Nucleus accumbens (tissue), 56 donors: ENCODE results near the gene BLOC1S4.
"Not testable (repeated sequence)": the region's sequence is repeated elsewhere in the genome, so short reads cannot be mapped to it uniquely, and the experiment has no call there.

ENCODE experiments used
- DNase-seq, 56 donors: peaks; one replicate each; lab custom pipeline; 2025; lab: John Stamatoyannopoulos, UW

The BLOC1S4 gene, protein sequence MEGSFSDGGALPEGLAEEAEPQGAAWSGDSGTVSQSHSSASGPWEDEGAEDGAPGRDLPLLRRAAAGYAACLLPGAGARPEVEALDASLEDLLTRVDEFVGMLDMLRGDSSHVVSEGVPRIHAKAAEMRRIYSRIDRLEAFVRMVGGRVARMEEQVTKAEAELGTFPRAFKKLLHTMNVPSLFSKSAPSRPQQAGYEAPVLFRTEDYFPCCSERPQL

DNA sequence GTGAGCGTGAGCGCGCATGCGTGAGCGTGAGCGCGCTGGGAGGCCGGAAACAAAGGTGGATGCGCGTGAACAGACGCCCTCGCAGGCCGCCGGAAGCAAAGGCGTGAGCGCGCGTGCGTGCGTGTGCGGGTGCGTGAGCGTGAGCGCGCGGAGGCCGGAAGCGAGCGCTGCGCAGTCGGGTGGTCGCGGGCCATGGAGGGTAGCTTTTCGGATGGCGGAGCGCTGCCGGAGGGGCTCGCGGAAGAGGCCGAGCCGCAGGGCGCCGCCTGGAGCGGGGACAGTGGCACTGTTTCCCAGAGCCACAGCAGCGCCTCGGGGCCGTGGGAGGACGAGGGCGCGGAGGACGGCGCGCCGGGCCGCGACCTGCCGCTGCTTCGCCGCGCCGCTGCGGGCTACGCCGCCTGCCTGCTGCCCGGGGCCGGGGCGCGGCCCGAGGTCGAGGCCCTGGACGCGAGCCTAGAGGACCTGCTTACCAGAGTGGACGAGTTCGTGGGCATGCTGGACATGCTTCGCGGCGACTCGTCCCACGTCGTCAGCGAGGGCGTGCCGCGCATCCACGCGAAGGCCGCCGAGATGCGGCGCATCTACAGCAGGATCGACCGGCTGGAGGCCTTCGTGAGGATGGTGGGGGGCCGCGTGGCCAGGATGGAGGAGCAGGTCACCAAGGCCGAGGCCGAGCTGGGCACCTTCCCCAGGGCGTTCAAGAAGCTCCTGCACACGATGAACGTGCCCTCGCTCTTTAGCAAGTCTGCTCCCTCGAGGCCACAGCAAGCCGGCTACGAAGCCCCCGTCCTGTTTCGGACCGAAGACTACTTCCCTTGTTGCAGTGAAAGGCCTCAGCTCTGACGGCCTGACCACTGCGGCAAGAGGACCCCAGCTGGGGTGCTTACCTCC, at the start of gene BLOC1S4:
TSS of gene BLOC1S4 (plus strand) at position 157 of the 894 bp plus-strand sequence. CDS start at position 193, 36 bp downstream.
- peak in 54 of 56 donors; percentile 42 to 91 (median 80) for DNase-seq

DNA sequence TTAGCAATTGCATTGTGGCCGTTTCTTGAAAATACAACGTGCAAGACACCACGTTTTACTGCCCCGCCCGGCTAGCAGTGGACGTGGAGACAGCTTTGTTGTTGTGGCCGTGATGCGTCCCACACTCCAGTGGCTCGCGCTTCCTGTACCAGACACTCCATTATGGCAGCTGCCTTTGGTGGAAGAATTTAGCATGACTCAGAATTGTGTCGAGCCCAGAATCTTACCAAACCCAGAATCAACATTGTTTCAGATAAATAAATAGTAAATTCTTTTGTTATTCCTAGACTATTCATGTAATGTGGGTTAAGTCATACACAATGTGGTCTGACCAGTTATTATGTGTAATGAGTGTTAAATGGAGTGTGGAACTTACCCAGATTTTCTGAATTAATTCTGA, 47.6 kb upstream of the BLOC1S4 start:
- no peak for DNase-seq

DNA sequence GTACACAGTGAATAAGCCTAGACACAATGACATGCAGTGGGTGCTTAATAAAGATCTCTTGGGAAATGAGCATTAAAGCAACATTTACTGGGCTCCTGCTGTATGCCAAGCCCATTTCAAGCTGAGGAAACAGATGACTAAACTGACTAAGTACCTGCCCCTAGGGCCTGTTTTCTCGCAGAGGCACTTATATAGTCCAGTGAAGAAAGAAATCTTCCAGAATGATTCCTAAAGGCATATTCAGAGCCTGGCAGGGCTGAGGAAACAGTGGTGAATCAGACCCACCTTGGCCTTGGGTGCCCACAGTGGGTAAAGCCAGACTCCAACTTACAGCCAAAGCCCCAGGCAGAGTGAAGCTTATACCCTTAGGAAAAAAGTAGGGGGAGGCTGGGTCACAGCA, 44.3 kb upstream of the BLOC1S4 start:
- DNase-seq = no peak

DNA sequence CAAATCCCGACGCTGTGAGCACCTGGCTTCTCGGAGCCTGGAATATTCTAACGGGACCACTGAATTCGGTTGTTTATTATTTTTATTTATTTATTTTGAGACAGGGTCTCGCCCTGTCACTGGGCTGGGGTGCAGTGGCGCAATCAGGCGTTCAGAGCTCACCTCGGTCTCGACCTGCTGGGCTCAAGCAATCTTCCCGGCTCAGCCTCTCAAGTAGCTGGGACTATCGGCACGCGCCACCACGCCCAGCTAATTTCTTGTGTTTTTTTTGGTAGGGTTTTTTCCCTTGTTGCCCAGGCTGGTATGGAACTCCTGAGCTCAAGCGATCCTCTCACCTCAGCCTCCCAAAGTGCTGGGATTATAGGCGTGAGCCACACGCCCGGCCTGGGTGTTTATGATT, 43.8 kb upstream of the BLOC1S4 start:
- no peak for DNase-seq

DNA sequence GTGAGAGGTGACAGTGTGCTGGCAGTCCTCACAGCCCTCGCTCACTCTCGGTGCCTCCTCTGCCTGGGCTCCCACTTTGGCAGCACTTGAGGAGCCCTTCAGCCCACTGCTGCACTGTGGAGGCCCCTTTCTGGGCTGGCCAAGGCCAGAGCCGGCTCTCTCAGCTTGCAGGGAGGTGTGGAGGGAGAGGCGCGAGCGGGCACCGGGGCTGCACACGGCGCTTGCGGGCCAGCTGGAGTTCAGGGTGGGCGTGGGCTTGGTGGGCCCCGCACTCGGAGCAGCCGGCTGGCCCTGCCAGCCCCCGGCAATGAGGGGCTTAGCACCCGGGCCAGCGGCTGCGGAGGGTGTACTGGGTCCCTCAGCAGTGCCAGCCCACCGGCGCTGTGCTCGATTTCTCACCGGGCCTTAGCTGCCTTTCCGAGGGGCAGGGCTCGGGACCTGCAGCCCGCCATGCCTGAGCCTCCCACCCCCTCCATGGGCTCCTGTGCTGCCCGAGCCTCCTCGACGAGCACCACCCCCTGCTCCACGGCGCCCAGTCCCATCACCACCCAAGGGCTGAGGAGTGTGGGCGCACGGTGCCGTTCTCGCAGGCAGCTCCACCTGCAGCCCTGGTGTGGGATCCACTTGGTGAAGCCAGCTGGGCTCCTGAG, 43.3 kb upstream of the BLOC1S4 start:
- not testable (repeated sequence) for DNase-seq

DNA sequence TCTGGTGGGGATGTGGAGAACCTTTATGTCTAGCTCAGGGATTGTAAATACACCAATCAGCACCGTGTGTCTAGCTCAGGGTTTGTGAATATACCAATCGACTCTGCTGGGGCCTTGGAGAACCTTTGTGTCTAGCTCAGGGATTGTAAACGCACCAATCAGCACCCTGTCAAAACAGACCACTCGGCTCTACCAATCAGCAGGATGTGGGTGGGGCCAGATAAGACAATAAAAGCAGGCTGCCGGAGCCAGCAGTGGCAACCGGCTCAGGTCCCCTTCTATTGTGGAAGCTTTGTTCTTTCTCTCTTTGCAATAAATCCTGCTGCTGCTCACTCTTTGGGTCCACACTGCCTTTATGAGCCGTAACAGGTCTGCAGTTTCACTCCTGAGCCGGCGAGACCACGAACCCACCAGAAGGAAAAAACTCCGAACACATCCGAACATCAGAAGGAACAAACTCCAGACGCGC, 42.7 kb upstream of the BLOC1S4 start:
- peak in 17 of 56 donors; percentile 15 to 66 (median 44) for DNase-seq

DNA sequence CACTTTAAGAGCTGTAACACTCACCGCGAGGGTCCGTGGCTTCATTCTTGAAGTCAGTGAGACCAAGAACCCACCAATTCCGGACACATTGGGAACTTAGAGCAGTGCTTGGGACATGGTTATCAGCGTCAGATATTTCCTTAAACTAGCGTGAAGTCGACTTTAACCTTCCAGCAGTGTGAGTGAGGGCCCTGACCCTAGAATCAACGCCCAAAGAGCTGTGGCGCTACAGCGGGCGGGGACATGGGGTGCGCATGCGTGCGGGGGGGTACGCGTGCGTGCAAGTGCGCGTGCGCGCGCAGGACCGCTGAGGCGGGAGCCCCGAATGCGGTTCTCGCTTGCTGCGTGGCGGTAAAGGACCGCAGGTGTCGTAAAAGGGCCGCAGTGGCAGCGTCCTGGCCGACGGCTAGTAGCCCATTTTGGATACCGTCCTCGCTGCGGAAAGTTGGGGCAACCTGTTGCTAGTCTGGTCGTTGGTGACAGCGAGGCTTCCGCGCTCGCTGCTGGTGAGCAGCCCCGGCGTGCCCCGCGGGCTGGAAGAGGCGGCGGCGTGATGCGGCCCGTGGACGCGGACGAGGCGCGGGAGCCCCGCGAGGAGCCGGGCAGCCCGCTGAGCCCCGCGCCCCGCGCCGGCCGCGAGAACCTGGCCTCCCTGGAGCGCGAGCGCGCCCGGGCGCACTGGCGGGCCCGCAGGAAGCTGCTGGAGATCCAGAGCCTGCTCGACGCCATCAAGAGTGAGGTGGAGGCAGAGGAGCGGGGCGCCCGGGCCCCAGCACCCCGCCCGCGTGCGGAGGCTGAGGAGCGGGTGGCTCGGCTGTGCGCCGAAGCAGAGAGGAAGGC, 42.1 kb upstream of the BLOC1S4 start:
- DNase-seq = peak; percentile 45 to 95 (median 89)

DNA sequence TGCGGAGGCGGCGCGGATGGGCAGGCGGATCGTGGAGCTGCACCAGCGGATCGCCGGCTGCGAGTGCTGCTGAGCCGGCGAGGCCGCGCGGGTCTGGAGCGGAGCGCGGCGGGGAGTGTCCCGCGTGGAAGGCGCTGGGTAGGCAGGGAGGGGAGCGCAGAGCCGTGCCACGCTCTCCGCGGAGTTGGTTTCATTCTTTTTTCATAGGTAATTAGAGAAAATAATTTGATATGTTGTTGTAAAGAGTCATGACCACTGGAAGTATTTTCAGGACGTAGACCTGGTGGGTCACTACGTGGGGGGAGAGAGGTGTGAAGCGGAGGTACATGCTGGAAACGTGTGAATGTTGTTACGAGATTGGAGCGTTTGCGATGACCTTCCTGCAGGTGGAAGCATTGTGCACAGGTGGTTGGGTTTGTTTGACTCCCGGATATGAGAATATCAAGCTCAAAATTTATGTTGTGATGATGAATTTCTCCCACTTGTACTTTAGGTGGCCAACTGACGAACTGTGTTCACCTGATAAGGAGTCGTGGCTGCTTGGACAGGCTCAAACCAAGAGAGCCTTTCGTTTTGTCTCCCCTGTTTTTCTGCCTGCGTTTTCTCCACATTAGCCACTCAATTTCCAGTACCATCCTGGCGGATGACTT, 41.3 kb upstream of the BLOC1S4 start:
- DNase-seq = peak in 10 of 56 donors; percentile 5 to 43 (median 29)

DNA sequence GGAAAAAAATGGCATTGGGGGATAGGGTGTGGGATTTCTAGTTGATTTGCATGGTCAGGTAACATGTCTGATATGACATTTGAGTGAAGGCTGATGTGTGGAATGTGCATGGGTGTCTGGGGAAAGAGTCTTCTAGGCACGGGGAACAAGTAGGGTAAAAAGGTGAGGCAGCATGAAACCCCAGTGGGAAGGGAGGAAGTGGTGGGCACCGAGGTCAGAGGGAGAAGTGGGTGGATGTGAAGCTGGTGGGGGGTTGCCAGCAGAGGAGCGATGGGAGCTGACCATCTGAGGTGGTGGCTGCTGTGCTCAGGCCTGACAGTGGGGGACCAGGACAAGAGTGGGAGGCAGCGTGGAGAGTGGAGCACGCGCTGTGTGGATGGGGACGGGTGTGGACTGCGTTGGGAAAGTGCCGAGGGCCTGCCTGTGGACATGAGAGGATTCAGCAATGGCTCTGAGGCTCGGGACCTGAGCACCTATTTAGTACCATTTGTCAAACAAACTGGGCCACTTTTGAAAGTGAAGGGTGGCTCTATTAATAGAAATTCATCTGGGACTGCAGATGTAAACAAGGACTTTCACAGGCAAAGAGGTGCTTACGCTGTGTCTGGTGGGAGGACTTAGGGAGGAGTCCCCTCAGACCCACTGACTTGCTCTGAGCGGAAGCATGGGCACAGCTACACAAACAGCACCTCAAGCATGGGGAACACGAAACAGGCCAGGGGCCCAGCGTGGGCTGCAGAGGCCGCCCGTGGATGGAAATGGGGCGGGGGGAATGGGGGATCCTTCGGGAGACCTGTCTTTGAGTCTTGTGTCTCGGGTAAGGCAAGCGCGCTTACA, 39.0 kb upstream of the BLOC1S4 start:
- DNase-seq = no peak

DNA sequence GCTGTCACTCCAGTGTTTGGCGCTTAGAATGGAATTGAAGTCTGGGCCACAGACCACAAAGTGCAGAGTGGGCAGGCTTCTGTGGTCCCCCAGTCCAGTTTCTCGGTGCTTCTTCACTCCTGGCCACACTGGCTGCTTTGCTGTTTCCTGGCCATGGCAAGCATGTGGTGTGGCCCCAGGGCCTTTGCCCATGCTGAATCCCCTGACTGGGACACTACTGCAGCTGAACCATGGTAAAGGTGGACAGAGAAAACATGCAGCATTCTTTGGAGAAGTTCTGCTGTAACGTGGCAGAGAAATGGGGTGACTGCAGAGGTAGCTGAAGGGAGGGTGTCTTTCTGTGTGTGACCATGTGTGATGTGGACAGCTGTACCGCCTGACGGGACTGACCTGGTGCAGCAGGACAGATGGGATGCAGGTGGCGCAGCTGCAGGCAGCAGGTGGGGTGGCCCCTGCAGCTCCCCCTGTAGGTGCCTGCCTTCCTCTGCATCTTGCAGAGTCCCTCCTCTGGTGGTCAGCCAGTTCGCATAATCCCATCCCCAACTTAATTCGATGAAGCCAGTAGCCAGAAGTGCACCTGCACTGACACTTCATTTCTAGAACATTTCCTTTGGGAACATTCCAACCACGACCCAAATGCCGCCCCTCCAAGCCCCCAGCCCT, 35.5 kb upstream of the BLOC1S4 start:
- no peak for DNase-seq

DNA sequence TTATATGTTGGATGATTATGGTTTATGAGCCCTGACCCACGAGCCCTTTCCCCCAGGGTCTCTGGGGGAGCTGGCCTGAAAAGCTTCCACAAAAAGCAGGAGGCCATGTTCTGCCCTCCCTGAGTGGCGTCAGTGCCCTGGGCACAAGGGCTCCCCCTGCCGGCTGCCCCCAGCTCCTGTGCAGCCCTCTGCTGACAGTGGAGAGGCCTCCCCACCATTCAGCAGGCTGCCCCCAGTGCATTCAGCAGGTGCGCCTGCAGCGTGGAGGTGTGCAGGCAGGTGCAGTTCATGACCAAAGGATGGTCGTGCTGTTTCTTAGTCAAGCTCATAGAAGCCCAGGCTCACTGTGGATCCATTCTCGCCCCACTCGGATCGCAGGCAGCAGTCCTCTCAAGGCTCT, 34.8 kb upstream of the BLOC1S4 start:
- DNase-seq = no peak

DNA sequence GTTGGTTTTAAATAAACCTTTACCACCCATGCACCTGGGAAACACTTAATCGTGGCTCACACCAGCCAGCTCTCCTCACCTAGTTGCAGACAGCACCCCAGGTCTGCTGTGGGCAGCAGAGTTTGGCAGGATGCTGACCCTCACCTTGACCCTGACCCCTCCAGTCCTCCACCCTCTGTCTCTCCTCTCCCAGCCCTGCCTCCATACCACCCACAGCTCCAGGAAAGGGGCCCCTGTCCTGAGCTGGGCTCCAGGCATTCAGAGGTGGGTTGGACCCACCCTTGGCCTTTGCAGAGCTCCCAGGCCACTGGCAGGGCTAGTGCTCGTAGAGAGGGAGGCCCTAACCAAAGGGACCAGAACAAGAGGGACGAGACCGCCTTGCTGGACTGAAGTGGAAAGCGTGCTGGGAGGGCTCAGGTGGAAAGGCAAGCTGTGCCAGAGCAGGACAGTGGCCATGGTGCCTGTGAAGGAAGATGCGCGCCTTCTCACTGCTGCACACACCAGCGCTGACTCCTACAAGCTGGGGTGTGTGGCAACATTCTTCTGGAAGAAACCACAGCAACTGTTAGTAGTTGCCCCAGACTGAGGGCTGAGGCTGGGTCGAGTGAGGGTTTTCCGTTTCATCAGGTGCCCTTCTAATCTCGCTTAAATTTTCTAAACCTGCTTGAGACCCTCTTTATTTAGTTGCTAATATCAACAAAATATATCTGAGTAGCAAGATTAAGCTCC, 32.9 kb upstream of the BLOC1S4 start:
- no peak for DNase-seq

DNA sequence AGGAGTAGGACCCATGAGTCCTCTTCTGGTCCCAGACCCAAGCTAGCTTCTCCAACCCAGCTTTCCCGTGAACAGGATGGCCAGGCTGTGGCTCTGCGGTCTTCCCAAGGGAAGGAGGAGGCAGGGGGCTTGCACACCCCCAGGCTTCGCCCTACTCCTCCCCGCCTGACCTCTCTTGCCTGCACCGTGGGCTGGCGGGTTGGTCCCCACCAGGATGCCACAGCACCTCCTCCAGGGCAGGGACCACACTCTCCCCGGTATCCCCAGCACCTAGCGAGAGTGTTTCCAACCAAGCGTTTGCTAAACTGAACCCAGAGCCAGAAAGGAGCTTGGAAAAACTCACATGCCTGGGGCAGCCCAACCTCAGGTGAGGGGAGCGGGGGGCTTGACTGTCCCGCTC, 31.3 kb upstream of the BLOC1S4 start:
- DNase-seq = no peak

DNA sequence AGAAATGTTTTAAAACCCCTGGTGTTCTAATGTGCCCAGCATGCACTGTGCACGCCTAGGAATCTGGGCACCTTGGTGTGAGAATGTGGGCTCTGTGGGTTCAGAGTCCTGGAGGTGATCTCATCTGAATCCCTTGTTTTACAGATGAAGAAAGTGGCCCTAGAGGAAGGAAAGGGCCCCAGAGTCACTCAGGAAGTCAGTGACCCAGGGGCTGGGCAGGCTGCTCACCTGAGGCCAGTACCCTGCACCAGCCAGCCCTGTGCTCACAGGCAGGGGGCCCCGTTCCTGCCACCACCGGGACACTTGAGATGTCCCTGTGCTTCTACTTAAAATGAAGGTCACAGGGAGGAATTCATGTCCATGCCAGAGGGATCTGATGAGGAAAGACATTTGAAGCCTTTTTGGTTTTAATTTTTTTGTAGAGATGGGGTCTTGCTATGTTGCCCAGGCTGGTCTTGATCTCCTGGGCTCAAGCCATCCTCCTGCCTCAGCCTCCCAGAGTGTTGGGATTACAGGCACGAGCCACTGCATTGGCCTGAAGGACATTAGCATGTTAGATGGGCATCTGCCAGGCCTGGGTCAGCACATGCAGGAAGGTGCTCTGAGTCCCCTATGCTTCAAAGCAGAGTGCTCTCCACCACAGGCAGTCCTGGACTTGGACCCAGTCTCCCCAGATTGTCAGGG, 29.7 kb upstream of the BLOC1S4 start:
- no peak for DNase-seq

DNA sequence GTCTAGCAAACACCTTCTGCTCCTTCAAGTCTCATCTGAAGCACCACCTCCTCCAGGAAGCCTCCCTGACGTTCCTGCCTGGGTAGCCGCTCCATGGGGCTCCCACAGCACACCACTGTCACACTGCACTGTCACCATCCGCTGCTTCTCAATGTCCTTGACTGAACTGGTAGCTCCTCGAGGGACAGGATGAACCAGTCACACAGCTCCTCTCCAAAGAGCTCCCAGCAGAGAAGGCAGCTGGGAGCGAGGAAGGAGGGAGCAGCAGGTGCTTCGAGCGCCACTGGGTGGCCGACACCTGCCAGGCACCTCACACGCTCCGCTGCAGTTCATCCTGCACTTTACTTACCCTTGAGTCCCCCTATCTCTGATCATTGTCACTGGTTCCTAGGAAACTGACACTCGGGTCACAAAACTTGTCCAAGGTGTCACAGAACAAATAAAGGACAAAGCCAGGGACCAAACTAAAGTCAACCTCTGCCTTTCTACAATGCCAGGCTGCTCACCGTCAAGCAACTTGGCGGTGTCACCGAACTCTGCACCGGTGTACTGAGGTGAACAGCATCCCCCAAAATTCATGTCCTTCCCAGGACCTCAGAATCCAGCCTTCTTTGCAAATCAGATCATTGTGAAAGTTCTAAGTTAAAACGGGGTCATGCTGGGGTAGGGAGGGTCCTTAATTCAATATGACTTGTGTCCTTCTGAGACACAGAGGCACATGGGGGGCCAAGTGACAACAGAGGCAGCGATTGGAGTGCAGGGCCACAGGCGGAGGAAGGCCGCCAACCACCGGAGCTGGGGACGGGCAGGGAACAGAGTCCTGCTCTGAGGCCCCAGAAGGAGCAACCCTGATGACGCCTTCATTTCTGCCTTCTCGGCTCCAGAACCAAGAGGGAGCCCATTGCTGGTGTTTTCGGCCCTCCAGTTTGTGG, 27.8 kb upstream of the BLOC1S4 start:
- no peak for DNase-seq
